Adipocyte (in vitro differentiated cells): ENCODE measurements around the gene LRRC51.
A peak's percentile ranks its signal among the peaks of the same experiment; 100 is the strongest.
"Not testable (repeated sequence)": the region's sequence is repeated elsewhere in the genome, so short reads cannot be mapped to it uniquely, and the experiment has no call there.

ENCODE experiments used
- DNase-seq: peaks from one replicate; pipeline ENCODE4 v3.0.0-alpha.2; 2015; ENCODE audit warnings: low read depth
- H3K27me3 ChIP-seq: replicated peaks from 2 replicates; pipeline ENCODE4 v1.7.0; 2013; ENCODE audit warnings: mild to moderate bottlenecking, low read length, moderate library complexity; ENCODE audit not compliant: control insufficient read depth, insufficient read depth
- H3K36me3 ChIP-seq: 2 replicates; pipeline ENCODE4 v1.7.0; 2013; ENCODE audit warnings: low read length, mild to moderate bottlenecking, moderate library complexity; ENCODE audit not compliant: control insufficient read depth, insufficient read depth, severe bottlenecking
- H3K4me1 ChIP-seq: 2 replicates; pipeline ENCODE4 v1.7.0; 2013; ENCODE audit warnings: mild to moderate bottlenecking, low read length, moderate library complexity; ENCODE audit not compliant: control insufficient read depth, insufficient read depth
- H3K4me3 ChIP-seq: 2 replicates; pipeline ENCODE4 v1.7.0; 2013; ENCODE audit warnings: mild to moderate bottlenecking, low read length, moderate library complexity
- H3K9ac ChIP-seq: 2 replicates; pipeline ENCODE4 v1.7.0; 2013; ENCODE audit warnings: mild to moderate bottlenecking, low read length, moderate library complexity
- H3K9me3 ChIP-seq: 2 replicates; pipeline ENCODE4 v1.7.0; 2013; ENCODE audit warnings: mild to moderate bottlenecking, low read length, moderate library complexity; ENCODE audit not compliant: control insufficient read depth

LRRC51 gene

GRCh38 chr11:72127923-72128322 lies 47.3 kb downstream of the LRRC51 start:
- peaks cover 7% of the 10 kb centered on the region for H3K9me3 ChIP-seq
- no peak overlapping the region for H3K9ac ChIP-seq
- H3K4me3 ChIP-seq, result no peak overlapping the region
- DNase-seq, result no peak
- no peaks in the 10 kb centered on the region for H3K27me3 ChIP-seq
- no peaks in the 10 kb centered on the region for H3K36me3 ChIP-seq
- peaks cover 2% of the 10 kb centered on the region for H3K4me1 ChIP-seq

GRCh38 chr11:72129381-72129780 lies 48.7 kb downstream of the LRRC51 start:
- peaks cover 7% of the 10 kb centered on the region for H3K9me3 ChIP-seq
- H3K4me3 ChIP-seq, result no peak overlapping the region
- no peaks in the 10 kb centered on the region for H3K27me3 ChIP-seq
- DNase-seq, result no peak
- H3K4me1 ChIP-seq, result peaks cover 5% of the 10 kb centered on the region
- no peak overlapping the region for H3K9ac ChIP-seq
- H3K36me3 ChIP-seq, result no peaks in the 10 kb centered on the region

GRCh38 chr11:72132646-72133045 lies 52.0 kb downstream of the LRRC51 start:
- no peak for DNase-seq

GRCh38 chr11:72135473-72135872 lies 54.8 kb downstream of the LRRC51 start, which contains the start of gene FOLR3:
Gene FOLR3 (plus strand): TSS chr11:72135725. CDS start chr11:72135953, 228 bp downstream.
- not testable (repeated sequence) for DNase-seq

More at GRCh38 chr11:72132646-72133045, 52.0 kb downstream of the LRRC51 start:
- Histone ChIP-seq H3K4me1 (peaks cover 5% of the 10 kb centered on the region), H3K4me3 (no peak overlapping the region), H3K9me3 (peaks cover 7% of the 10 kb centered on the region), H3K36me3 (no peaks in the 10 kb centered on the region), H3K9ac (no peak overlapping the region), H3K27me3 (no peaks in the 10 kb centered on the region)

GRCh38 chr11:72135891-72136683 lies 55.4 kb downstream of the LRRC51 start:
- Histone ChIP-seq H3K9me3 (no peaks in the 10 kb centered on the region), H3K36me3 (no peaks in the 10 kb centered on the region), H3K4me1 (peaks cover 17% of the 10 kb centered on the region), H3K27me3 (no peaks in the 10 kb centered on the region), H3K9ac (no peak overlapping the region), H3K4me3 (no peak overlapping the region)
- DNase-seq, result no peak

More at GRCh38 chr11:72135473-72135872, 54.8 kb downstream of the LRRC51 start, which contains the start of gene FOLR3:
- H3K4me3 ChIP-seq, H3K27me3 ChIP-seq, H3K9me3 ChIP-seq, H3K9ac ChIP-seq, H3K36me3 ChIP-seq: not testable (repeated sequence)
- peaks cover 11% of the 10 kb centered on the region for H3K4me1 ChIP-seq

- Histone ChIP-seq H3K4me1 (peaks cover 22% of the 10 kb centered on the region), H3K9ac (no peak overlapping the region), H3K4me3 (no peak overlapping the region), H3K27me3 (no peaks in the 10 kb centered on the region), H3K36me3 (no peaks in the 10 kb centered on the region), H3K9me3 (no peaks in the 10 kb centered on the region)
- no peak for DNase-seq
Observed at GRCh38 chr11:72136684-72137262, 56.1 kb downstream of the LRRC51 start.

GRCh38 chr11:72138821-72139390 lies 58.3 kb downstream of the LRRC51 start:
- Histone ChIP-seq H3K4me1 (peaks cover 21% of the 10 kb centered on the region), H3K9me3 (no peaks in the 10 kb centered on the region), H3K27me3 (no peaks in the 10 kb centered on the region), H3K36me3 (no peaks in the 10 kb centered on the region), H3K4me3 (no peak overlapping the region), H3K9ac (no peak overlapping the region)
- no peak for DNase-seq

GRCh38 chr11:72139500-72139899 lies 58.9 kb downstream of the LRRC51 start:
- DNase-seq, result no peak
- no peak overlapping the region for H3K4me3 ChIP-seq
- H3K9me3 ChIP-seq, result no peaks in the 10 kb centered on the region

GRCh38 chr11:72140661-72141060 lies 60.0 kb downstream of the LRRC51 start:
- no peak for DNase-seq
- Histone ChIP-seq H3K4me3 (no peak overlapping the region), H3K27me3 (no peaks in the 10 kb centered on the region), H3K9ac (peak overlapping the region; percentile 29), H3K9me3 (no peaks in the 10 kb centered on the region), H3K4me1 (peaks cover 31% of the 10 kb centered on the region), H3K36me3 (no peaks in the 10 kb centered on the region)

More at GRCh38 chr11:72139500-72139899, 58.9 kb downstream of the LRRC51 start:
- Histone ChIP-seq H3K9ac (no peak overlapping the region), H3K36me3 (no peaks in the 10 kb centered on the region), H3K27me3 (no peaks in the 10 kb centered on the region), H3K4me1 (peaks cover 21% of the 10 kb centered on the region)

- peak; percentile 81 for DNase-seq
Observed at GRCh38 chr11:72141066-72141465, 60.4 kb downstream of the LRRC51 start.

GRCh38 chr11:72142086-72142485 lies 61.4 kb downstream of the LRRC51 start:
- DNase-seq, H3K4me3 ChIP-seq, H3K36me3 ChIP-seq, H3K27me3 ChIP-seq, H3K9ac ChIP-seq, H3K9me3 ChIP-seq: not testable (repeated sequence)
- peaks cover 31% of the 10 kb centered on the region for H3K4me1 ChIP-seq

More at GRCh38 chr11:72141066-72141465, 60.4 kb downstream of the LRRC51 start:
- Histone ChIP-seq H3K4me3 (no peak overlapping the region), H3K9me3 (no peaks in the 10 kb centered on the region), H3K27me3 (no peaks in the 10 kb centered on the region), H3K4me1 (peaks cover 31% of the 10 kb centered on the region), H3K9ac (peak overlapping the region; percentile 53), H3K36me3 (no peaks in the 10 kb centered on the region)
